Stimulated activated CD8-positive, alpha-beta memory T cell treated with anti-CD3 and anti-CD28 coated beads, Interleukin-4, amount 100 ng/mL, for 4 hours (primary cell): ENCODE measurements around the gene SMYD3.

Source experiments
- DNase-seq, 2 donors: peaks; one replicate each; pipeline ENCODE4 v3.0.0-alpha.2; 2020; ENCODE audit warnings: low read depth in 2 of 2, low spot score in 1 of 2

The SMYD3 gene

DNA sequence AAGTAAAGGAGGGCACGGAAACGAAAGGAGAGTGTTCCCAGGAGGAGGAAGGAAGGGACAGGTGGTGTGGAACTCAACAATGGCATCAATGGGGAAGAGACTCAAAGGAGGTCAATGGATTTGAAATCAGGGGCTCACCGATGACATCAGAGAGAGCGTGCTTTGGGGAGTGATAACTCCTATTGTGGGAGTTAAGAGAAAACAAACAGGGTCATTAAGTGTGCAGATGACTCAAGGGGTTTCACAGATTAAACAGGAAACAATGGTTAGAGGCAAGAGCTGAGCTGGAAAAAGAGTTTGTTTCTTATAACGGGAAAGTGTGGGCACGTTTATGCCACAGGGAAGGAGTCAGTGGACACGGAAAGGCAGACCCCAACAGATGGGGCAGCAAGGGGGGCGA, 629.1 kb downstream of the SMYD3 start:
- no peak for DNase-seq

DNA sequence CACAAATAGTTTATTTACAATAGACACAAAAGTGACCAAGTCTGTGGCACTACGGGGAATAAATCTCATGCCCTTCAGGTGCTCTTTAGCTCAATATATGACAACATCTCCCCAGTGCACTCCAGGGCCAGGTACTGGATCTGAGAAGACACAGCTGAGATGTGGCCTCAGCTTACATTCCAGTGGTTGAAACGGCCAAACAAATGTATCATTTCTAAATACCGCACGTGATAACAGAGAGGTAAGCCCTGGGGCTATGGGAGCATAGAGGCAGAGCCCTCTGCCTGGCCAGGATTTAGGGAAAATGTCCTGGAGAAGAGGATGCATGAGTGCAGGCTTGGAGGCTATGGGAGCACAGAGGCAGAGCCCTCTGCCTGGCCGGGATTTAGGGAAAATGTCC, 630.5 kb downstream of the SMYD3 start:
- no peak for DNase-seq

DNA sequence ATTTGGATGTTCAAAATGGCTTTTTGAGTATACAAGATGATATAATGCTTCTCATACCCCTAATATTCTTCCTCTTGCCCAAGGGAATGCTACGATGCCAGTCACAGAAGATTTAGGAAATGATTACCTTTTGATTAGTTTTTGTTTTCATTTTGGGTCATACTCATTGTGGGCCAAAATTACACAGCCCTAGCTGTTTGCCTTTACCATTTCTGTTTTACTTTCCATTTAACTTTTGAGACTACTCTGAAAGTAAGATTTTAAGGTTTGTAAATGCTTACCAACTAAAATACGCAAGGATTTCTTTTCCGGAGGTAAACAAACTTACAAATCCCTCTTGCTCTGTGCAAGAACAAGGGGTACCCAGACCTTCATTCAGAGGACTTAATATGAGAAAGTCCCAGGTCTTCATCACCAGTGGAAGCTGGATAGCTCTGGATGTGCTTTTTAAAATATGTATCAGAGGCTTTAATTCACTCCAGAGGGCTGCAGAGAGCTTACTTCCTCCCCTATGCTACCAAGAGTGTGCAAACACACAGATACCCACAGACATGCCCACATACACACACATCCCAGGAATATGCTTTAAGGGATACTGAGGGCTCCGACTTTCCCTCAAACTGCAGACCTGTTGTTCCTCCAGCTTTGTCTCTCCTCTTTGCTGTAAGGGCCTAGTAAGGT, 631.4 kb downstream of the SMYD3 start:
- no peak for DNase-seq

DNA sequence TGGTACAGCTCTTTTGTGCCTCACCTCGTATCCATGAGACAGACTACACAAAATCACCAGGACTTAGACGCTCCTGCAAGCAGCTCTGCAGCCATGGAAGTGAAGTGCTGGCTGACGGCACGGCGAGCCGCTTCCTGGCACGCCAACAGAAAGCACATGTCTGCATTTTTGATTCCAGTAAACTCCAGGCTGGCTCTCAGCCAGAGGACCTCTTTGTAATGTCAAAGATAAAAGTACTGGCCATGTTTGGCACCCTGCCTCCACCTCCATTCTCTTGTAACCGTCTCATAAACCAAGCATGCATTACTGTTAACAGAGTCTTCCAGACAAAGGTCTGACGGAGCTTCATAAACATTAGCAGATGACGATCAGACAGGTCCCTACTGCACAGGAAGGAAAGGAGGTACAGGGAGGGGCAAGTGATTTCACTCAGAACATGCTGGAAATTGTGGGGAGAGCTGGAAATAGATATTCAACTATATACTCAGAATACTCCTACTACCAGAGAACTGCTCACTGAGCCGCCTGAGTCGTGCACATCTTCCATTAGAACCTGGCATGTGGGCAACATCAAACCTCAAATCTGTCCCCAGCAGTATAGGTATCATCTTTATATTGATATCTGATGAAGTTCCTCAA, 632.0 kb downstream of the SMYD3 start:
- DNase-seq: no peak

DNA sequence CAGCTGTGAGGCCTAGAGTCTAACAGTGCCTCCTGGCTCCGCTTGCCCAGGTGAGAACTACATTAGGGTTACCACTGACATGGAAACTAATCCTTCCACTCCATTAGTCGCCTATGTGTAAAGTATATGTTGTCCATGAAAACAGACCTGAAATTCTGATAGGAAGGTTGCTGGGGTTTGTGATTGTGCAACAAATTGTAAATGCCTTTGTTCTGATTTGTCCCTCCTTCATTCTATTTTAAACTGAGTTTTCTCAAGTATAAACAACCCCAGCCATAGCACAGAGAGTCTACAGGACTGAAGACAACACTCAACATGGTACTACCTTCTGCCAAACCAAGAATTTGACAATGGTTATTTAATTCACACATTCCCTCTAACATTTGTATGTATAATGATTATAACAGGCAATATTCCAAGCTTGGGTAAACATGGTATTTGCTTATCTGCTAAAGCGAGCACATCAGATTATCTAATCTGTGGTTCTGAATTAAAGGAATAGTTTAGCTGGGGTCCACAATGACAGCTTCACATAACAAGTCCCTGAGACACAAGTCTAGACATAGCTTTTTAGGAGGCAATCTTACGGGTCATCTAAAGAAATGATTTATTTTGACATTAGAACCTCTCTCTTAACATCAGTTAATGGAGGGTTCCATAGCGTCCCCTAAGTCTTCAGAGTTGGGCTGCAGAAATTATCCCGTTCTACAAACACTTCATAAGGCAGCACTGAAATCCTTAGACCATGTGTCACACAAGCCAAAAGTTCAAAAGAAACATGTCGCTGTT, 633.0 kb downstream of the SMYD3 start:
- DNase-seq: no peak

DNA sequence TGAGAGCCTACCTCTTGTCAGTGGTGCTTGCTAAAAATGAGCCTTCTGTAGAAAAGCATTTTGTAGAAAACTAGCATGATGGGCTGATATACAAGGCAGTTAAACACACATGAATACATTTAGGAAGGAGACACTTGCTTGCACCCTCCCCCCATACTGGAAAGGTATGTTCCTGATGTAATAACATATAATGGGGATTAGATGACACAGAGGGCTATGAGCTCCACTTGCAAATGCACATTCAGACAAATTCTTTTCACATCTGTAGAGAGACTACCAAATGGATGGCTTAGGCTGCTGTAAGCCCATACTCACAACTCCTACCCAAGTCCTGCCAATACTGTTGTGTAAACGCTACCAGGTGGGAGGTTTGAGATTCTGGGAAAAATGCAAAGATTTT, 634.0 kb downstream of the SMYD3 start:
- no peak for DNase-seq

DNA sequence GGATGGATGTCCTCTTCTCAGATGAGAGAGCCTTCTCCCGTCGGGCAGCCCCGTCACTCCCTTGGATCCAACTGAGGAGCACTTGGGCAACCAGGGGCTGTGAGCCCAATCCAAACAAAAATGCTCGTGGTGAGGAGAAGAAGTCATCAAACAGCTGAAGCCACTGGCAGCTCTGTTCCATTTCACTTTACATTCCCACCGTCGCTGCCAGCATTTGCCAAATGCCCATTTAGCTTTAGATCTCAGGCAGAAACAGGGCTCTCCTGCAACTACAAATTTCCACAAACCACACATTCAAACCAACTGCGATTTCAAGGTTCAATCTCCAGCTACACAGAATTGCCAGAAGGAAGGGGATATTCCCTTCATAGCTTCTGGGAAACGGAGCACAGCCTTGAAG, 634.6 kb downstream of the SMYD3 start:
- DNase-seq: no peak

DNA sequence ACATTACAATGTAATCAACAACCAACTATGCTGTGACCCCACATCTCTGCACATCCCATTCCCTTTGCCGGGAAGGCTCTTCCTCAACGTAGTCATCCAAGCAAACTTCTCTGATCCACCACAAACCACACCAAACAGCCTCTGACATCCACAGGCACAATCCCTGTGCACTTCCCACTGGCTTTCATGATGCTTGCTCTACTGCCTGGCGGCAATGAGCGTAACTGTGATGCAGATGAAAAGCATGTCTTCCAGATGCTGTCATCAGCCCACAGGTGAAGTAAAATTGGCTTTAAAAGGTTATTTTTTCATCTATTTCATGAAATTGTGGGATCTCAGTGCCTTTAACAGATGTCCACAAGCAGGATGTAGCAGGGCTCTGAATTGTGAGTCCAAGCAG, 635.2 kb downstream of the SMYD3 start:
- DNase-seq: no peak

DNA sequence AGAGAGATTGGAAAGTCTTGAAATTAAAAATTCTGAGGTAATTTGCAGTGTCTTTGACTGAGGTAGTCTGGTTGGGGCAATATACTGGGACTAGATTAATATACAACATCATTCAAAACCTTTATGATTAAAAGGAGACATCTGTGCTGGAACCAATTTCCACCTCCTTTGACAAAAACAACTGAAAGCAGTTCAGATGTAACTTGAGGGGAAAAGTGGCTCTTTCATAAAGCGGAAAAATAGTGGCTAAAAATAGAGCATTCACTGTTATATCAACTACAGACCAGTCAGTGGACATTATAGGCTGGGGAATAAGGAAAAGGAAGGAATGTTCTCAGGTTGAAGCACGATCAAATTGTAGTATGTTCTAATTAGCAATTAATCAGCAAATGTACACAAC, 635.9 kb downstream of the SMYD3 start:
- DNase-seq: no peak

DNA sequence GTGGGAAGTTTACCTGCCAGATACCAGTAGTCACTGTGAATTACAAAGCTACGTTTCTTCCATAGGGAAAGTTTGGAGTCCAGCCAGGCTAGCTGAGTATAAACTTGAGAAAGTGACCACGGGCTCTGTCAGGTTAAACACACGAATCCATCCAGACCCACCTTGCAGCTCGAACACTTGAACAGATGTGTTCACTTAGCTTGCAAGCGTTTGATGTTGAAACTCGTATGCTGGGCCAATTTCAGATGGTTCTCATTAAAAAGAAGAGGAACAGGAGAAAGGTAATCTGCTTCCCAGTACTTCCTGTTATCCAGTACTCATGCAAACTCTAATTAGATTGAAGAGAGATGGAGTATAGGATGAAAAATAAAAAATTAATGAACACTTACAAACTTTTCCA, 636.4 kb downstream of the SMYD3 start:
- no peak for DNase-seq

DNA sequence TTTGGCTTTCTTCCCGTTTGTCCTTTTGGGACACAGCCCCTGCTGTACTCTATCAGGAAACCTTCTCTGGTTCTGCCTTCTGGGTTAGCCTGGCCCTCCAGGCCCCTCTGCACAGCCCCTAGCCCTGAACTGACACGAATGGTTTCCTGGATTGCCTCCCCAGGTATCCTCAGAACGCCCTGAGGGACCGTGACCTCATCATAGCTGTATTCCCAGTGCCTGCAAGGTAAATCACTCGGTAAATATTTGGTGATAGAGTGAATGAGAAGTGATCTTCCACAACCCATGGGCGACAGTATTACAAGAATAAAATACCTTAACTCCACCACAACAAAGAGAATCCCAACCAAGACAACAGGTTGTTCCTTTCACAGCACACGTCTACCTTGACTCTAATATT, 637.2 kb downstream of the SMYD3 start:
- DNase-seq: no peak

DNA sequence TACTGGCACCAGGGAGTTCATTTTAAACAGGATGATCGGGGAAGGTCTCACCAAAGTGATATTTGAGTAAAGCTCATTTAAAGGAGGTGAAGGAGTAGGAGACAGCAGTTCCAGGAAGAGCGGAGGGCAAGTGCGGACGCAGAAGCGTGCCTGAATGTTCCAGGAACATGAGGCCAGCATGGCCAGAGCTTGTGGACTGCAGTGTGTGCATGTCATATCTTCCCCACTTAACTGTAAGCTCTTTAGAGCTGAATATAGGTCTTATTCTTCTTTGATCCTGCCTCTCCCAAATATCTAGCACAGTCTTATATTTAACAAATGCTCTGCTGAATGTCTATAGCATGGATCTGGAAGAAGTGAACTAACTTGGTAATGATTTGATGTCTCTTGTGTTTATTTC, 639.3 kb downstream of the SMYD3 start:
- DNase-seq: no peak

DNA sequence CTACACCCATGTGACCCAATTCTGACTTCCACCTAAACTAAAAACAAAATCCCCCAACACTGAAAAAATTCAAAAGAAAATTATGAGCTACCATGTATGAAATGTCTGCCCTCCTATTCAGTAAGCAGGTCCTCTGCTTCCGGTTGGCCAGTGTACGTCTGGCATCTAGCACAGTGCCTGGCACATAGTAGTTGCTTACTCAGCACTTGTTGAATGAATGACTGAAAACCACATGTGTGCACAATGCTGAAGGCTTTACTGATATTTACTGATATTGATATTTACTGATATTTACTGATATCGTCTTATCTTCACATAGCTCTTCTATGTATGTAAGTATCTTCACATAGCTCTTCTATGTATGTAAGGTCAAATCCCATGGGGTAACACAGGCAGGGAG, 642.2 kb downstream of the SMYD3 start:
- DNase-seq: no peak

DNA sequence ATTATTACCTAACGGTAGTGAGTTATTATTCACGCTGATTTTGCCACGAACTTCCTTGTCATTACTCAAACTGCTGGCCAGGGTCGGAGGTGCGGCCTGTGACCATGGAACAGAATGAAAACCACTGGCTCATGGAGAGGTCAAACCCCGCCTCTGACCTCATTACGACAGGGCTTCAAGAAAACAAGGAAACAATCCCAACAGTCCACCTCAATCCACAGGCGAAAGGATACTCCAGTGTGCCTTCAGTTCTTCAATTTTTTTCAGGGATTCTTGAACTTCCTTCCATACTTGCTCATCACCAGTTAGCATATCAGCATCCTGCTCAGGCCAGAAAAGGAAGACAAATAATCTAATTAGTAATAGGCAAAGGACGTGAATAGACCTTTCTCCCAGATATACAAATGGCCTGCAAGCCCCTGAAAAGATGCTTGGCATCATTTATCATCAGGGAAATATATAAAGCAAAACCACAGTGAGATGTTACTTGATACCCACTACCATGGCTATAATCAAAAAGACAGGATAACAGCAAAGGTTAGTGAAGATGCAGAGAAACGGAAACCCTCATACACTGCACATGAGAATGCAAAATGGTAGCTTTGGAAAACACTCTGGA, 643.4 kb downstream of the SMYD3 start:
- DNase-seq: no peak

DNA sequence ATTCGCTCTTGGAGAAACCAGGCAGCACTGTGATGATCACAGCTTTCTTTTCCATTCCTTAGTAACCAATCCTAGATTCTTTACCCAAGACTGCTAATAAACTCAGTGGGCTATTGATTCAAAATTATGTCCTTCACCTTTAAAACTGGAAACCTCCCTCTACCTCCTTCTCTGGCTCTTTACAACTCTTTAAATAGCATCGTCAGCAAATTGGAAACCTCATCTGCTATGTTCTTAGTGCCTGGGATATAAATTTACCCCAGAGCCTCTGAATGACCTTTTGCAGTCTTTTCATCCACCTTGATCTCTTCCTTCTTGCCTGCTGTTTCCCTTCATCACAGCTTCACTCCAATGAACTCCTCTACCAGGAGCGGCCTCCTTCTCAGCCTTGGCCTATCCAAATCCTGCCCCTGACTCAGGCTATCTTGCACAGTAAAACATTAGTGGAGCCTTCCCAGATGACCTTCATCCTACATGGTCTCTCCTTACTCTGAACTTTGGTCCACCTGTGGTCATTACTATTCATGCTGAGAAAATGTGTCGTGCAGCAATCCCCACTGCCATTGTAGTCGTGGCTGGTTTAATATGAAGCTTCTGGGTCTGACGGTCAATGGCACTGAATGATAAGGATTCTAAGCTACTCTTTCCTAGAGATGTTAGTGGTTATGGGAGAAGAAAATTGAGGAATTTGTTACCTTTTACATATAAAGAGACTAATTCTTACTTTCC, 644.1 kb downstream of the SMYD3 start:
- DNase-seq: no peak

DNA sequence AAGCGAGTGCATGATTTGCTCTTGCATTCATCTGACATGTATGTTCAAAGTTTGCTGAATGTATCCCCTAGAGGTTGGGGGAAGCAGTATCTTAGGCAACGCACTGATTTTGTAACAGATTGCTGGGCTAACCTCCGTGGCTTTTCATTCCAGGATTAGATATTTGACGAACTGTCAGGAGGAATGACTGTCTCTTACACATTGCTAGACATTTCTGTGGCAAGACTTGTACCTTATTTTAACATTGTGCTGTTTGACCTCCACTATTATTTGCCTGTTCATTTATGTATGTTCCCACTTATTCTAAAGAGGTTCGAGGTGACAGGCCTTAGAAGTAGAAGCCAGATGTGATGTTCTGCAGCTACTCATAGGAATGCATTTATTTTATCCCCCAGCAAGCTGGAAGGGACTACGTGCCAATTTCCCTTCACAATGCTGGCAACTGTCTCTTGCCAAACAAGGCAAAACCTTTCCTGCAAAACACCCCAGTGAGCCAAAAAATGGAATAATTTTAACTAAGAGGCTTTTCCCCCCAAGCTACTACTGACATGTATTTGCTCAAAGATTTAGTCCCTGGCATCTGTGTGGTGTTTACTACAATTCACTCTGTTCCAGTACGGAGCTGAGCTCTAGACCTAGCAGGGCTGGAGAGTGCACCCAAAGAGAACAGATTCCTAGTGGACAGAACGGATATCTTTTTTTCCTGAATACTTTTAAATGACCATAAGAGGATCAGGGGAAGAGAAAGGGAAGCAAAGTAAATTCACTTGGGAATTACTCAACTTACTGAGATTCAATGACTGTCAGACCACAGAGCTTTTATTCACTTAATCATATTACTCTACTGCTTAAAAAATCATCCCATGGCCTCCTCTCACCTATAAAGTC, 646.2 kb downstream of the SMYD3 start:
- no peak for DNase-seq

DNA sequence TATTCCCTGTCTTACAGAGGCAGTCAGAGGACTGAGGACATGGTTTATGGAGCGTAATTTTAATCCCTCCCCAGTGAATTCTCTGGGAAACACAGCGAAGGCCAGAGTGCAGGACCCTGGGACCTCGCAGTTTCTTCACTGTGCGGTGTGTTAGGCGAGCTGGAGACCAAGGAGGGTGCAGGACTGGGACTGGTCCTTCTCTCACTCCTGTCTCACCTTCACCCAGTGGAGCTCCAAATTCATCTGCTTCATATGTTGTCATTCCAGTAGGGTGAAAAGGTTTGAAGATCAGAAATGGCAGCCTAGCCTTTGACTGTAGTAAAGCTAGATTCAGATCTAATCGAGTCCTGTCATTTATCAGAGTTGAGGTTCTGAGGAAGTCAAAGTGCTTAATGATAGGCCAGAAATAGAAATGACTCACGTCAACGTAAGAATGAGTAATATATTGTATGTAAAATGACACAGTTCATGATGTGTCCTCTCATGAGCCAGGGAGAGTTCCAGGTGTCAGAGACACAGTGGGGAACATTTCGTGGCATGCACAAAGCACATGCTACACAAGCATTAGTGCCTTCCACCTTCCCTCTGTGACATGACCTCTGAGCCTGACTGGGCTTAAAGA, 647.5 kb downstream of the SMYD3 start:
- no peak for DNase-seq

DNA sequence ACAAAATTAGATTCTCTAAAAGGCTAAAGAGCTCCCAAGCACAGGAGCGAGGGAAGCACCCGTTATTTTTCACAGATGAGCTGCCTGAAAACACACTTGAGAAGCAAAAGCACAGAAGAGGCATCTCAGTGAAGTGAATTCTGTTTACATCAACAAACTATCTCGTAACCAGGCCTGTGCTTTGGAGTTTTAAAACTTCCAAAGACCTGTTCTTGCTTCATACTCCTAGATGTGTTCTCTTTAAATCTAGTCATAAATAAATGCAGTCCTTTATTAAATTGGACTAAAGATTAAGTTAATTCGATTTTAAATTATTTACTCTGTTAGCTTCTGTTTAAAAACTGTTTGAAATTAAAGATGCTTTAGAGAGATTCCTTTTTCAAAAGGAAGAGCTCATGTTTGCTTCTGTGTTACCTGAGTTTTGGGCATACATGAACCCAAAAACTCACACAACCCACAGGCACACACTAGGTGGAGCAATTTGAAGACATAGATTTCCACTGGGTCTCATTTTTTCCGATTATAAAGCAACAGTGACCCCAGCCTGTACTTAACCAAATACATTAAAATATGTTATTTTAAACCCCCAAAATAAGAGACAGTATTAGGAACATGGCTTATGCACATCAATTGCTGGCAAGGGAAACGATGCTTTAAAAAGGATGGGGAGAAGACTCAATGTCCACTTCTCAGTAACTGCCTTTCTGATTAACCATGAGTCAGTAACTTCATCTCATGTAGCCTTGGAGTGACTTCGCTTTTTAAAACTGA, 648.2 kb downstream of the SMYD3 start:
- no peak for DNase-seq
